Tibial nerve (tissue), 3 donors: ENCODE data around the gene RSBN1.

Experiments
- POLR2A ChIP-seq, 2 donors: fragments of 450-650 bp; IDR thresholded peaks; one replicate each; pipeline ENCODE4 v1.6.1; 2017; ENCODE audit warnings: antibody characterized with exemption in 2 of 2, mild to moderate bottlenecking in 2 of 2, moderate library complexity in 2 of 2
- TF ChIP-seq, protein P1 (sequence below), 5 experiments: fragments of 200-600 bp in 3 of 5; fragments of 450-650 bp in 2 of 5; sonication (generic) in 3 of 5; IDR thresholded peaks; one replicate each; pipeline ENCODE4 v1.5.1; 2016 to 2019; ENCODE audit warnings: antibody characterized with exemption in 5 of 5, mild to moderate bottlenecking in 3 of 5, moderate library complexity in 2 of 5

DNA sequence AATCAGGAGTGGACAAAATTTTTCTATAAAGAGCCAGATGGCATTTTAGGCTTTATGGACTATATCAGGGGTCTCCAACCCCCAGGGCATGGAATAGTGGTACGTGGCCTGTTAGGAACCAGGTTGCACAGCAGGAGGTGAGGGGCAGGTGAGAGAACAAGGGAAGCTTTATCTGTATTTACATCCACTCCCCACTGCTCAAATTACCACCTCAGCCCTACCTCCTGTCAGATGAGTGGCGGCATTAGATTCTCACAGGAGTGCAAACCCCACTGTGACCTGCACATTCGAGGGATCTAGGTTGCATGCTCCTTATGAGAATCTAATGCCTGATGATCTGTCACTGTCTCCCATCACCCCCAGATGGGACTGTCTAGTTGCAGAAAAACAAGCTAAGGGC, 66.9 kb downstream of the RSBN1 start:
- TF ChIP-seq, protein P1, sequence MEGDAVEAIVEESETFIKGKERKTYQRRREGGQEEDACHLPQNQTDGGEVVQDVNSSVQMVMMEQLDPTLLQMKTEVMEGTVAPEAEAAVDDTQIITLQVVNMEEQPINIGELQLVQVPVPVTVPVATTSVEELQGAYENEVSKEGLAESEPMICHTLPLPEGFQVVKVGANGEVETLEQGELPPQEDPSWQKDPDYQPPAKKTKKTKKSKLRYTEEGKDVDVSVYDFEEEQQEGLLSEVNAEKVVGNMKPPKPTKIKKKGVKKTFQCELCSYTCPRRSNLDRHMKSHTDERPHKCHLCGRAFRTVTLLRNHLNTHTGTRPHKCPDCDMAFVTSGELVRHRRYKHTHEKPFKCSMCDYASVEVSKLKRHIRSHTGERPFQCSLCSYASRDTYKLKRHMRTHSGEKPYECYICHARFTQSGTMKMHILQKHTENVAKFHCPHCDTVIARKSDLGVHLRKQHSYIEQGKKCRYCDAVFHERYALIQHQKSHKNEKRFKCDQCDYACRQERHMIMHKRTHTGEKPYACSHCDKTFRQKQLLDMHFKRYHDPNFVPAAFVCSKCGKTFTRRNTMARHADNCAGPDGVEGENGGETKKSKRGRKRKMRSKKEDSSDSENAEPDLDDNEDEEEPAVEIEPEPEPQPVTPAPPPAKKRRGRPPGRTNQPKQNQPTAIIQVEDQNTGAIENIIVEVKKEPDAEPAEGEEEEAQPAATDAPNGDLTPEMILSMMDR (IDR thresholded peaks at IDR 0.05) = no peak
- TF ChIP-seq POLR2A (IDR thresholded peaks at IDR 0.05) = no peak
